HG03097 (cell line): Measurements from ENCODE around the gene RPL12.

Experiments
- ATAC-seq: cut with Tn5 transposase; IDR thresholded peaks from one replicate; pipeline ENCODE4 v1.9.1; 2021; ENCODE audit not compliant: unreplicated experiment, low FRiP score

RPL12 gene

GRCh38 chr9:127444921-127445850 is 6.0 kb downstream of the RPL12 start:
- no peak for ATAC-seq

GRCh38 chr9:127444283-127444920 is 6.8 kb downstream of the RPL12 start:
- ATAC-seq: no peak

DNA sequence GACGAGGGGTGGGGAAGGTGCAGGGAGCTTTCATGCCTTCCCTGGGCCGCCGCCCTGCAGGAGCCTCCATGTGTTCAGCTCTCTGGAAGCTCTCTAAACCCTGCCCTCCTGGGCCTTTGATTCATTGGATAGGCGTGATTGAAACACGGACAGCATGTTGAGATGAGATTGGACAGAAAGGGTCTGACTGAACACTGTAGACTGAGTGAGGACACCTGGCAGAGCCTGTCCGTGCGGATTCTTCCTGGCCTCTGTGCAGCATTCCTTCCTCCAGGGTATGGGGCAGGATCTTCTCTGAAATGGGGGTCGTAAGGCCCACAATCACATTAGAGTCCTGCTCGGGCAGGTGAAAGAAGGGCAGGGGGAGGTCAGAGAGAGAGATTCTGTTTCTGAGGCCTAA is 12.8 kb downstream of the RPL12 start:
- ATAC-seq: no peak

GRCh38 chr9:127437497-127438264 is 13.5 kb downstream of the RPL12 start:
- ATAC-seq: no peak

- no peak for ATAC-seq
Measured at GRCh38 chr9:127430415-127430814, 20.8 kb downstream of the RPL12 start.

DNA sequence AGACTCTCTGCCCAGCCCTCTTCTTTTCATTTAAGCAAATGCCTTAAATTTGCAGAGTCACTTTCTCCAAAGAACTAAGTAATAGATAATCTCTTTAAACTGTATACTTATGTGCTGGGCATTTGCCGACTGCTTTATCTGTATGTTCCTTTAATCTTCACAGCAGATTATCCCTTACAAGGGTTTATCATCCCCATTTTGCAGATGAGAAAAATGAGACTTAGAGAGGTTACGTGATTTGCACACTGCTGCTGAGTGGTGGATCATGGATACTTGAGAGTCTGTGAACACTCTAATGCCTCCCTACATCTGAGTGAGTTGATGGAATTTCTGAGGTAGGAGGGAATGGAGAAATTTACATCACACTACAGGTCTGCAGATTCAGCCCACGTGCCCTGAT is 22.9 kb downstream of the RPL12 start:
- no peak for ATAC-seq

GRCh38 chr9:127426756-127427155 is 24.4 kb downstream of the RPL12 start:
- no peak for ATAC-seq

GRCh38 chr9:127424676-127424999 is 26.6 kb downstream of the RPL12 start:
- peak; percentile 5 for ATAC-seq

- ATAC-seq: peak; percentile 76
Measured at GRCh38 chr9:127423934-127424675, 27.1 kb downstream of the RPL12 start, which contains the start of gene ZNF79. TSS of gene ZNF79 (plus strand) at chr9:127424382. CDS start at chr9:127424788, 406 bp downstream.

GRCh38 chr9:127423476-127423933 is 27.7 kb downstream of the RPL12 start:
- ATAC-seq: no peak

DNA sequence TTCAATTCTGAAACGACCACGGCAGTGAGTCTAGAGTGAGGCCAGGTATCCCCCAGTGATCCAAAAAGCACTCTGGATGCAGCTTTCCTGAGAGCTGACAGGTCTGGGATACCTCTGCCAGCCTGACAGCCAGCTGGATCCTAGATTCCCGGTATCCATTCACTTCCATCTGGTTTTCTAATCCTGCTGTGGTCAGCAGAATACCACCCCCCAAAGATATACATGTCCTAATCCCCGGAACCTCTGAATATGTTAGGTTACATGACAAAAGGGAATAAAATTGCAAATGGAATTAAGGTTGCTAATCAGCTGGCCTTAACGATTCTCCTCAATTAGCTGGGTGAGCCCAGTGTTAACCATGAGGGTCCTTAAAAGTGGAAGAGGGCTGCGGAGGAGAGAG is 28.4 kb downstream of the RPL12 start:
- no peak for ATAC-seq

GRCh38 chr9:127422133-127422782 is 28.9 kb downstream of the RPL12 start:
- no peak for ATAC-seq

DNA sequence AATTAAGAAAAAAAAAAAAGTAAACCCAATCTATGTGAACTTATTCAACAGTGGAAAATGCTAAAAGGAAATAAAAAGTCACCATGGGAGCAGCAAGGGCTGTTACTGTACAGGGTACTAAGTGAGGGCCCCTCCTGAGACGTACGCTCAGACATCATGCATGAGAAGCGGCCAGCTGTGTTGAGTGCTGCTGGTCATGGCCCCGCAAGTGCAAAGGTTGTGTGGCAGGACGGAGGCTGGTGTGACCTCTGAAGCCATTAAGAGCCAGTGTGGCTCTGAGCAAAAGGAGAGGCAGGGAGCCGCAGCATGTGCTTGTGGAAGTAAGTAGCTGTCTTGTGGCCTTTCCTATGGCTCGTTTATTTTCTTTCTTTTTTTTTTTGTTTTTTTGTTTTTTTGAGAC is 30.1 kb downstream of the RPL12 start:
- ATAC-seq: no peak

DNA sequence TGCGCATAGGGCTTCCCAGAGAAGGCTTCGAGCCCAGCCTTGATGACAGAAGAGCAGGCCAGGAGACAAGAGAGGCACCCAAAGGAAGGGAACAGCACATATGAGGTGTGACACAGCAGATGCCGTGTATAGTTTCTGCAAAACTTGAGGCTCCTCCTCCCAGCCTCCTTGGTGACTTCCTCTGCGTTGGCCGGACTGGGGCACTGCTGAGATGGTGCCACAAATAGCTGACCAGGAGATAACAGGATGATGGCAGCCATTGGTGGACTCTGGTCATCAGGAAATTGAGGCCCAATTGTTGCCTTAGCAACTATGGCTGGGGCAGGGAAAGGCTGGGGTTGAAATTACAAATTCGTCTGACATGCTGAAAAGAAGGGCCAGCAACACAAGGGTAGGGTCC is 31.9 kb downstream of the RPL12 start:
- no peak for ATAC-seq

DNA sequence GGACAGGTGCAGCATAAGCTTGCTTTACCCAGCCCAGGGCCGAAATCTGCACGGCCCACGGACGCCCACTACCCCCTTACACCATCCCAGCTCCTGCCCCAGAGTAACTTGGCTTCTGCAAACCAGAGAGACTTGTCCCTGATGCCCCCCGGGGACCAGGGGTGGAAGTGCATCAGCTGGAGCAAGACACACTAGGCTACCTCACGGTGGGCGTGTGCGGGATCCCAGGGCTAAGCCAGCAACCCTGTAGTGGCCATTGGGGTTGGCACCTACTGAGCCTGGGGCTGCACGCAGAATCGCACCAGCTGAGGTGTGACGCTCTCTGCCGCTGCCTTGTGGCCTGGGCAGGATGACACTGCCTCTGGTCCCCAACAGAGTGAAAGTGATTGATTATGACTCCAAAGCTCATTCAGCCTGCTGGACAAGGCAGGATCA is 33.2 kb downstream of the RPL12 start:
- ATAC-seq: no peak

GRCh38 chr9:127417131-127418036 is 33.8 kb downstream of the RPL12 start:
- no peak for ATAC-seq

- ATAC-seq: no peak
Measured at GRCh38 chr9:127415657-127416056, 35.5 kb downstream of the RPL12 start.

DNA sequence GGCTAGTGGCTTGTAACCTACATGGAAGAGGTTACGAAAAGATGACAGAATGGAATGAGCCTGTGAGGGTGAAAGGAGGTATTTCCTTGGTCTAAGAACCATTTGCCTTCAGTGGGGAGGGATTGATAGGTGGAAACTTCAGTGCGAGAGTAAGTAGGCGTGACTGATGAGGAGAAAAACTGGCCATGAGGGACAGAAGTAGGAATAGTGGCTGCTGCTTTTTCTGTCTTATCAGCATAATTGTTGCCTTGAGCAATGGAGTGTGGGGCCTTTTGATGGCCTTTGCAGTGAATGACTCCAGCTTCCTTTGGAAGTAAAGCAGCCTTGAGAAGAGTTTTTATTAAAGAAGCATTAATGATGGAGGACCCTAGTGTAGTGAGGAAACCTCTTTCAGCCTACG is 36.1 kb downstream of the RPL12 start:
- no peak for ATAC-seq

DNA sequence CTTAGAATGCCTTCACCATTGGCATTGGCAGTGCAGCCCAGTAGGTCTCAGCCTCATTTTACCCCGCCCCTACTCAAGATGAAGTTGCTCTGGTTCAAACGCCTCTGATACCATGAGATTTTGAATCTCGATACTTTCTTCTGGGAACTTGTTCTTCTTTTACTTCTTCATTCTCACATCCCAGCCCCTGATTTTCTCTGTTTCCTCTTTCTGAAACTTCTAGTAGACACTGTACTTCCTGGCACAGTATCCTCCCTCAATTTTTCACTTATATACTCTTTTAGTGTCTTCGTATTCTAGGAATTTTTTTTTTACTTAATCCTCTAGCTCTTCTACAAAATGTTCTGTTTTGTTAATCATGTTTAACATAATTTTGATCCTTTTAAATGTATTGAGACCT is 40.1 kb downstream of the RPL12 start:
- ATAC-seq: no peak
